Stimulated activated CD4-positive, alpha-beta T cell treated with anti-CD3 and anti-CD28 coated beads, Interleukin-1b, Interleukin-23, amount 100 ng/mL, for 4 hours (primary cell): ENCODE measurements around the gene SRA1.
A peak's percentile ranks its signal among the peaks of the same experiment; 100 is the strongest.

Experiments
- DNase-seq, 2 donors: peaks; one replicate each; pipeline ENCODE4 v3.0.0-alpha.2; 2020; ENCODE audit warnings: low read depth in 2 of 2

Gene SRA1

GRCh38 chr5:140570488-140570887, 13.2 kb upstream of the SRA1 start:
- DNase-seq: no peak

- no peak for DNase-seq
These were observed 12.8 kb upstream of the SRA1 start for GRCh38 chr5:140570058-140570457.

- DNase-seq: no peak
These were observed 11.9 kb upstream of the SRA1 start for GRCh38 chr5:140569197-140569596.

GRCh38 chr5:140568443-140569063, 11.3 kb upstream of the SRA1 start:
- DNase-seq: no peak

- DNase-seq: no peak
These were observed 10.6 kb upstream of the SRA1 start for GRCh38 chr5:140567871-140568270.

GRCh38 chr5:140567136-140567818, 10.0 kb upstream of the SRA1 start:
- no peak for DNase-seq

- no peak for DNase-seq
These were observed 9.4 kb upstream of the SRA1 start for GRCh38 chr5:140566665-140567064.

- DNase-seq: no peak
These were observed 8.5 kb upstream of the SRA1 start for GRCh38 chr5:140565780-140566095.

GRCh38 chr5:140565024-140565779, 7.9 kb upstream of the SRA1 start:
- no peak for DNase-seq

- DNase-seq: peak; percentile 89 to 95
These were observed 7.1 kb upstream of the SRA1 start, which contains the start of the genes APBB3 and SLC35A4 for GRCh38 chr5:140564196-140565023. Gene APBB3 (minus strand): TSS chr5:140564598. CDS start chr5:140564245, 353 bp downstream. Gene SLC35A4 (plus strand): TSS chr5:140564828. CDS start chr5:140567170, 2,342 bp downstream.

- DNase-seq: no peak
These were observed 6.3 kb upstream of the SRA1 start for GRCh38 chr5:140563596-140563995.

GRCh38 chr5:140561753-140562523, 4.7 kb upstream of the SRA1 start:
- no peak for DNase-seq

- no peak for DNase-seq
These were observed 3.0 kb upstream of the SRA1 start for GRCh38 chr5:140560227-140560626.

- no peak for DNase-seq
These were observed 1.3 kb upstream of the SRA1 start for GRCh38 chr5:140558542-140558941.

GRCh38 chr5:140557965-140558364, 692 bp upstream of the SRA1 start:
- DNase-seq: no peak

- DNase-seq: no peak
These were observed 835 bp downstream of the SRA1 start for GRCh38 chr5:140556438-140556837.

- DNase-seq: no peak
These were observed 1.4 kb downstream of the SRA1 start for GRCh38 chr5:140555747-140556312.

- DNase-seq: no peak
These were observed 2.8 kb downstream of the SRA1 start for GRCh38 chr5:140554454-140554853.

GRCh38 chr5:140553657-140554056, 3.6 kb downstream of the SRA1 start:
- DNase-seq: no peak

- no peak for DNase-seq
These were observed 5.4 kb downstream of the SRA1 start for GRCh38 chr5:140551872-140552271.
